LNCaP clone FGC (cell line): Measurements from ENCODE around the gene MMADHC.
A peak's percentile ranks its signal among the peaks of the same experiment; 100 is the strongest.

Source experiments
- DNase-seq: peaks from one replicate; pipeline ENCODE4 v3.0.0-alpha.2; 2011; ENCODE audit warnings: low read depth
- H3K4me3 ChIP-seq: 2 replicates; pipeline ENCODE4 v1.5.1; 2011; ENCODE audit warnings: mild to moderate bottlenecking, low read depth, low read length, control low read depth
- TF ChIP-seq, protein P1 (sequence below): IDR thresholded peaks from 2 replicates; pipeline ENCODE4 v1.5.1; 2012; ENCODE audit warnings: mild to moderate bottlenecking; ENCODE audit not compliant: control insufficient read depth, insufficient read depth; ENCODE audit errors: extremely low read depth

MMADHC gene

GRCh38 chr2:149561309-149561926 is 26.2 kb downstream of the MMADHC start:
- no peak overlapping the region for H3K4me3 ChIP-seq
- DNase-seq, result no peak
- TF ChIP-seq, protein P1, sequence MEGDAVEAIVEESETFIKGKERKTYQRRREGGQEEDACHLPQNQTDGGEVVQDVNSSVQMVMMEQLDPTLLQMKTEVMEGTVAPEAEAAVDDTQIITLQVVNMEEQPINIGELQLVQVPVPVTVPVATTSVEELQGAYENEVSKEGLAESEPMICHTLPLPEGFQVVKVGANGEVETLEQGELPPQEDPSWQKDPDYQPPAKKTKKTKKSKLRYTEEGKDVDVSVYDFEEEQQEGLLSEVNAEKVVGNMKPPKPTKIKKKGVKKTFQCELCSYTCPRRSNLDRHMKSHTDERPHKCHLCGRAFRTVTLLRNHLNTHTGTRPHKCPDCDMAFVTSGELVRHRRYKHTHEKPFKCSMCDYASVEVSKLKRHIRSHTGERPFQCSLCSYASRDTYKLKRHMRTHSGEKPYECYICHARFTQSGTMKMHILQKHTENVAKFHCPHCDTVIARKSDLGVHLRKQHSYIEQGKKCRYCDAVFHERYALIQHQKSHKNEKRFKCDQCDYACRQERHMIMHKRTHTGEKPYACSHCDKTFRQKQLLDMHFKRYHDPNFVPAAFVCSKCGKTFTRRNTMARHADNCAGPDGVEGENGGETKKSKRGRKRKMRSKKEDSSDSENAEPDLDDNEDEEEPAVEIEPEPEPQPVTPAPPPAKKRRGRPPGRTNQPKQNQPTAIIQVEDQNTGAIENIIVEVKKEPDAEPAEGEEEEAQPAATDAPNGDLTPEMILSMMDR, result peak; percentile 63

DNA sequence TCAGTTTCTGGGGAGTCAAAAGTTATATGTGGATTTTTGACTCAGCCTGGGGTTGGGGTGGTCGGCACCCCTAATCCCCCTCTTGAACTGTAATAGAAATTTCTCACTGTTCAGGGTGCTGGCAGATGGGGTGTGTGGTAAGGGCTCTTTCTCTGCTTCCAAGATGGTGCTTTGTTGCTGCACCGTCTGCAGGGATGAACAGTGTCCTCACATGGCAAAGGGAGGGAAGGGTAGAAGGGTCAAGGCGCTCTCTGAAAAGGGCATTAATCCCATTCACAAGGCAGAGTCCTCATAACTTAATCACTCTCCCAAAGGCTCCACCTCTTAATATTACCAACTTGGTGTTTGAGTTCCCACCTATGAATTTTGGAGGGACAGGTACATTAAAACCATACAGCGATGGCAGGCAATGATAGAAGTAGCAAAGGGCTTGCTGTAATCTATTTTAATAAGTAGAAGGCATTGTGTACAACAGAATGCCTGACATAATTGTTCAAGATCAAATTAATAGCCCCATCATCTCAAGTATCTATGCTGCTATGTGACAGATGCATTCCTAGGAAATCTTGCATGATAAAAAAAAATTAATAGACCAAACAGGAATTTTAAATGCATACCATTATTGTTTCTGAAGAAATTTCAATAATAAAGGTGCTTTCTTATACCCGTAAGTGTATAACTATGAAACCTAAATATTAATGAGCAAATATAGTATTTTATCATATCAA is 28.1 kb downstream of the MMADHC start:
- no peak overlapping the region for H3K4me3 ChIP-seq
- TF ChIP-seq, protein P1, result no peak
- no peak for DNase-seq

DNA sequence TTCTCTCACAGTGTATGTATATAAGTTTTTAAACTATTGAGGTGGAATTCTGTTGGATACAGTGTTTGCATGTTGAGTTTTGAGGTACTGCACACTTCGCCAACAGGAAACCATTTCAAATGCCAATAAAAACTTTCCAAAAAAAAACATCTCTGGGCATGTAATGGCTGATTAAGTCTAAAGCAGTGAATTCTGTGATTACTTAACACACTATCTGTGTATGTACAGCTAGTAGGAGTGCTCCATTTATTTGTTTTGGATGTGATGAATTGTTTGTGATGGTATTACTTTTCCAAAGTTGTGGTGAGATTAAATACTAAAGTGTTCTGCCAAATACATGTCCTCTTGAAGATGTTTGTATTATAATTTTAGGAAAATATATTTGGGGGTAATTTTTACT is 31.1 kb downstream of the MMADHC start:
- peak; percentile 66 for DNase-seq
- H3K4me3 ChIP-seq, result no peak overlapping the region
- TF ChIP-seq, protein P1, result no peak

GRCh38 chr2:149552830-149553229 is 34.7 kb downstream of the MMADHC start:
- TF ChIP-seq, protein P1, result no peak
- no peak for DNase-seq
- H3K4me3 ChIP-seq, result no peak overlapping the region

DNA sequence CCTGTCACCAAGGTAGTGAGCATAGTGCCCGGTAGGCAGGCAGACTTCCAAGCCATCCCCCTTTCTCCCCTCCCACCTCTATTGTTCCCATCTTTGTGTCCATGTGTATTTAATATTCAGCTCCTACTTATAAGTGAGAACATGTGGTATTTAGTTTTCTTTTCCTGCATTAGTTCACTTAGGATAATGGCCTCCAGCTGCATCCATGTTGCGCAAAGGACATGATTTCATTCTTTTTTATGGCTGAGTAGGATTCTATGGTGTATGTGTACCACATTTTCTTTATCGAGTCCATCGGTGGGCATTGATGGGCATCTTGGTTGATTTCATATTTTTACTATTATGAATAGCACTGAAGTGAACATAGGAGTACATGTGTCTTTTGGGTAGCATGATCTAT is 35.3 kb downstream of the MMADHC start:
- no peak overlapping the region for H3K4me3 ChIP-seq
- DNase-seq, result no peak
- TF ChIP-seq, protein P1, result no peak

GRCh38 chr2:149544692-149545091 is 42.9 kb downstream of the MMADHC start:
- no peak for DNase-seq
- H3K4me3 ChIP-seq, result no peak overlapping the region
- TF ChIP-seq, protein P1, result no peak
